Common myeloid progenitor, CD34-positive (primary cell): ENCODE measurements around the gene GGT6.
"Not testable (repeated sequence)": the region's sequence is repeated elsewhere in the genome, so short reads cannot be mapped to it uniquely, and the experiment has no call there.

ENCODE experiments used
- CTCF ChIA-PET: fragments of 350-600 bp; sonication (Branson Sonifier 250); formaldehyde crosslinking; loops from one replicate; lab custom pipeline; 2021; ENCODE audit warnings: antibody characterized with exemption; lab: Charles Lee
- POLR2A ChIA-PET: fragments of 350-600 bp; sonication (Branson Sonifier 250); formaldehyde crosslinking; loops from one replicate; lab custom pipeline; 2021; ENCODE audit warnings: antibody characterized with exemption; lab: Charles Lee
- DNase-seq, 3 donors: peaks; one replicate each; pipeline versions ENCODE4 v3.0.0 to v3.0.0-alpha.2; 2013
- H3K27ac ChIP-seq, 2 experiments: 1 replicate in 1 of 2; 2 replicates in 1 of 2; pipeline ENCODE4 v1.7.0; 2013; ENCODE audit warnings: inconsistent platforms in 2 of 2, low read length in 2 of 2, mild to moderate bottlenecking in 2 of 2, low read depth in 1 of 2, moderate library complexity in 1 of 2; ENCODE audit not compliant: severe bottlenecking in 2 of 2, insufficient read depth in 1 of 2, poor library complexity in 1 of 2
- H3K27me3 ChIP-seq, 5 experiments: replicated peaks in 2 of 5; 1 replicate in 3 of 5; 2 replicates in 2 of 5; pipeline versions ENCODE4 v1.6.1 to v1.7.0; 2013; ENCODE audit warnings: low read length in 4 of 5, mild to moderate bottlenecking in 2 of 5, moderate library complexity in 2 of 5, inconsistent platforms in 1 of 5; ENCODE audit not compliant: insufficient read depth in 5 of 5, control insufficient read depth in 4 of 5
- H3K36me3 ChIP-seq, 4 experiments: 1 replicate in 2 of 4; 2 replicates in 2 of 4; pipeline versions ENCODE4 v1.6.1 to v1.7.0; 2013; ENCODE audit warnings: low read length in 3 of 4, control low read depth in 1 of 4, mild to moderate bottlenecking in 1 of 4; ENCODE audit not compliant: control insufficient read depth in 4 of 4, insufficient read depth in 4 of 4
- H3K4me1 ChIP-seq, 4 experiments: 1 replicate in 3 of 4; 2 replicates in 1 of 4; pipeline versions ENCODE4 v1.6.1 to v1.7.1; 2013; ENCODE audit warnings: low read length in 3 of 4, mild to moderate bottlenecking in 3 of 4, control low read depth in 1 of 4, inconsistent platforms in 1 of 4, moderate library complexity in 1 of 4; ENCODE audit not compliant: control insufficient read depth in 4 of 4, insufficient read depth in 4 of 4; ENCODE audit errors: control extremely low read depth in 1 of 4
- H3K4me3 ChIP-seq, 7 experiments: 1 replicate in 4 of 7; 2 replicates in 3 of 7; pipeline versions ENCODE4 v1.5.1 to v1.7.0; 2013; ENCODE audit warnings: mild to moderate bottlenecking in 7 of 7, low read length in 6 of 7, moderate library complexity in 6 of 7, inconsistent platforms in 2 of 7, low read depth in 2 of 7, control low read depth in 1 of 7; ENCODE audit not compliant: insufficient read depth in 4 of 7, control insufficient read depth in 1 of 7; ENCODE audit errors: extremely low read depth in 1 of 7
- H3K9me3 ChIP-seq, 5 experiments: 1 replicate in 4 of 5; 2 replicates in 1 of 5; pipeline versions ENCODE4 v1.6.1 to v1.7.1; 2013; ENCODE audit warnings: low read length in 4 of 5, mild to moderate bottlenecking in 2 of 5, inconsistent platforms in 1 of 5, low read depth in 1 of 5, moderate library complexity in 1 of 5; ENCODE audit not compliant: control insufficient read depth in 4 of 5, insufficient read depth in 2 of 5; ENCODE audit errors: control extremely low read depth in 1 of 5
- WGBS: methylation state at CpG from one replicate; pipeline ENCODE4 v1.1.5; 2013; ENCODE audit not compliant: insufficient coverage; 5-methylcytosine and 5-hydroxymethylcytosine counted together

Gene GGT6

DNA sequence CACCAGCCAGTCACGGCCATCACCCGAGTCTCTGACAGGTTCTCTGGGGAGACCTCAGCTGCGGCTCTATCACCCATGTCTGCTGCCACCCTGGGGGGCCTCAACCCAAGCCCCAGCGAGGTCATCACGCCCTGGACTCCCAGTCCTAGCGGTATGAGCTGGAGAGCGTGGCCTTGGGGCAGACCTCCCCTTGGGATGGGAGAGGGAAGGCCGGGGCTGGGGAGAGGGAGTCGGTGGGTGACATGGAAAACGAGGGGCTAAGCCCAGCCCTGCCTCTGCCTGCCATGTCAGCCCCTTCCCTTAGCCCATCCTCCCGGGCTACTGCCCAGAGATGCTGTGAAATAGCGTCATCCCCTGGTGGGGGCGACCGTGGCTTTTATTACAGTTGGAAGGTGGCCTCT, 32.6 kb upstream of the GGT6 start:
- H3K4me3 ChIP-seq: no peak overlapping the region
- H3K27ac ChIP-seq: no peak overlapping the region
- H3K27me3 ChIP-seq: peaks cover 0 to 9% (median 0%) of the 10 kb centered on the region in 5 experiments
- H3K9me3 ChIP-seq: no peaks in the 10 kb centered on the region
- ChIA-PET POLR2A (no interaction called here), CTCF (interaction anchor here (1.0 to 1.6 kb wide), 4 partner anchors 15 to 32 kb away, joined by 3 to 4 read pairs (median 3); no protein-coding TSS in a partner anchor)
- H3K4me1 ChIP-seq: peaks cover 0 to 7% (median 2%) of the 10 kb centered on the region in 4 experiments
- H3K36me3 ChIP-seq: no peaks in the 10 kb centered on the region
- 93% methylated on average over 11 of the region's 14 CpGs for WGBS
- DNase-seq: no peak

DNA sequence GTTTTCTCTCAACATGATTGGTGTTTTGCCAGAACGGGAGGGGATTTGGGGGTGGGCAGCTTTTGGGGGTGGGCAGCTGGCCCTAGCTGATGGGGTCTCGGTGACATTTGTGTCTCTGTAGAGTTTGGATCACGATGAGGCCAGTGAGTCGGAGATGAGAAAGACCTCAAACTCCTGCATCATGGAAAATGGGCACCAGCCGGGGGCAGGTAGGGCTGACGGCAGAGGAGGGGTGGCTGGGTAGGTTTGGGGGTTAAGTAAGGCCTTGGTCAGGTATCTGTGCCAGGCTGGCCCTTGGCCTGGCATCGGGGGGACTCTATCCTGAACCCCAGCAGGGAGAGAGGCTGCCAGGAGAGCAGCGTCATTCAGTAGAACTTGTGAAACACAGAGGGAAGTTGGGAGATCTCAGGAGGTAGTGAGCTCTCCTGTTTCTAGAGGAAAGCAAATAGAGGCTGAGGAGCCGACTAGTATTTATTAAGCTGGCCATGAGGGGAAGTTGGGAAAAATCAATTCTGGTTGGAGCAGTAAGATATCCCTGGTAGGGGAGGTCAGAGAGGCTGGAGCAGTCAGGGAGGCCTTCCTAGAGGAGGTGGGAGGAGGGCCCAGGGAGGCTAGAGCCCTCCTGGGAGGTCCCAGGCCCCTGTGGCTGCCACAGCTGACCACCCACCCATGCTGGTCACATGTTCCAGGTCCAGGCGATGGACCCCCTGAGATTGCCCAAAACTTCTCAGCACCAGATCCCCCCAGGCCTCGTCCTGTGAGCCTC, 32.0 kb upstream of the GGT6 start:
- Histone ChIP-seq H3K27me3 (peaks cover 0 to 9% (median 2%) of the 10 kb centered on the region in 5 experiments), H3K36me3 (no peaks in the 10 kb centered on the region), H3K9me3 (no peaks in the 10 kb centered on the region), H3K4me3 (no peak overlapping the region), H3K4me1 (peaks cover 0 to 7% (median 2%) of the 10 kb centered on the region in 4 experiments), H3K27ac (no peak overlapping the region)
- DNase-seq: no peak
- POLR2A ChIA-PET: no interaction called here
- CTCF ChIA-PET: interaction anchor here (0.7 to 1.2 kb wide), 5 partner anchors 9 to 33 kb away, joined by 3 to 4 read pairs (median 3); no protein-coding TSS in a partner anchor
- 98% methylated on average over 11 of the region's 11 CpGs for WGBS

DNA sequence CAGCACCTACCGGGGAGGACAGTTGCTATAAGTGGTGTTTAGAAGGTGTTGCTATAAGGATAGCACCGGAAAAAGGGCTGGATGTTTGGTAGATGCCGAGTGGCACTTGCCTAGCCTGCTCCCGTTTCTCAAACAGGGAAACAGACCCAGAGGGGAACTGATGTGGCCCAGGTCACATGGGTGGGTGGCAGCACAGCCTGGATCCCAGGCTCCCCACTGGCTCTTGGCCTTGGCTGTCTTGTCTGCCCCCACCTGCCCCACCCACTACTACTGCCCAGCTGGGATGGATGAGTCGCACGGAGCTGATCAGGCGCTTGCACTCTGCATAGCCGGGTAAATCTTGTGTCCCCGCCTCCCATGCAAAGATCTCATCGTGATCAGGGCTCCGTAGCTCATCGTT, 31.2 kb upstream of the GGT6 start:
- Histone ChIP-seq H3K4me1 (peaks cover 0 to 7% (median 2%) of the 10 kb centered on the region in 4 experiments), H3K9me3 (no peaks in the 10 kb centered on the region), H3K27ac (no peak overlapping the region), H3K36me3 (no peaks in the 10 kb centered on the region), H3K4me3 (no peak overlapping the region), H3K27me3 (peaks cover 0 to 14% (median 3%) of the 10 kb centered on the region in 5 experiments)
- POLR2A ChIA-PET: no interaction called here
- no peak for DNase-seq
- CTCF ChIA-PET: interaction anchor here (0.7 to 1.3 kb wide), 3 partner anchors 8 to 24 kb away, joined by 3 read pairs; no protein-coding TSS in a partner anchor
- WGBS: 95% methylated on average over 10 of the region's 12 CpGs

DNA sequence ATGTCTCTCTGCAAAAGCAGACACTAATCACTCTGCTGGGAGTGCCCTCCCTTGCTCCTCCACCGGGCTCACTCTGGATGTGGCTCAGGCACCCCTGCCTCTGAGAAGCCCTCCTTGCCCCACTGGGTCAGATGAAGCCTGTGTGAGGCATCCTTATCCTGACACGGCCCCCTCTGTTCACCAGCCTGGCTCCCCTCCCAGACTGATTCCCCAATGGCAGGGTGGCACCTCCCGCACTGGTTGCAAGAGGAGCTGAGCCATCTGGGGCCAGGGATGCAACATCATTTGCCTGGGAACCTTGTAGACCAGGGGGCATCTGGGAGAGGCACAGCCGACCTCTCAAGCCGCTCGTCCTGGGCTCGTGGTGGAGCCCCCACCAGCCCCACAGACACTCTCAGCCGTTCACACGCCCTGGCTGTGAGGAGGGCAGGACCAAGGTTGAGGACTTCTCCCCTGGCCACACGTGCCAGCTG, 30.6 kb upstream of the GGT6 start:
- H3K4me1 ChIP-seq: peaks cover 0 to 7% (median 2%) of the 10 kb centered on the region in 4 experiments
- ChIA-PET CTCF (interaction anchor here (1.3 kb wide), 1 partner anchor 15 kb away, joined by 3 read pairs; no protein-coding TSS in a partner anchor), POLR2A (no interaction called here)
- H3K9me3 ChIP-seq: no peaks in the 10 kb centered on the region
- WGBS: 93% methylated on average over 8 of the region's 10 CpGs
- DNase-seq: no peak
- no peak overlapping the region for H3K27ac ChIP-seq
- H3K27me3 ChIP-seq: peaks cover 0 to 18% (median 5%) of the 10 kb centered on the region in 5 experiments
- H3K36me3 ChIP-seq: no peaks in the 10 kb centered on the region
- H3K4me3 ChIP-seq: no peak overlapping the region

DNA sequence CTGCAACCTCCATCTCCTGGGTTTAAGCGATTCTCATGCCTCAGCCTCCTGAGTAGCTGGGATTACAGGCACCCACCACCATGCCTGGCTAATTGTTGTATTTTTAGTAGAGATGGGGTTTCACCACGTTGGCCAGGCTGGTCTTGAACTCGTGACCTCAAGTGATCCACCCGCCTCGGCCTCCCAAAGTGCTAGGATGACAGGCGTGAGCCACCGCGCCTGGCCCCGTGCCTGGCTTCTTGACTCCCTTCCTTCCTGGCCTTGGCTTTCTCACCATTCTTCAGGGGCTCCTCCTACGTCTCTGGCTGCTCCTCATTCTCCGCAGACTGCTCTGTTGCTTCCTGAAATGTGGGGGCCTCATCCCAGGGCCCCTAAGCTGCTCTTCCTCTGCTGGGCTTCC, 29.7 kb upstream of the GGT6 start:
- 94% methylated on average over 10 of the region's 11 CpGs for WGBS
- DNase-seq, CTCF ChIA-PET, H3K36me3 ChIP-seq, H3K4me1 ChIP-seq, POLR2A ChIA-PET, H3K27ac ChIP-seq, H3K4me3 ChIP-seq, H3K9me3 ChIP-seq: not testable (repeated sequence)
- H3K27me3 ChIP-seq: peaks cover 0 to 28% (median 13%) of the 10 kb centered on the region in 5 experiments

DNA sequence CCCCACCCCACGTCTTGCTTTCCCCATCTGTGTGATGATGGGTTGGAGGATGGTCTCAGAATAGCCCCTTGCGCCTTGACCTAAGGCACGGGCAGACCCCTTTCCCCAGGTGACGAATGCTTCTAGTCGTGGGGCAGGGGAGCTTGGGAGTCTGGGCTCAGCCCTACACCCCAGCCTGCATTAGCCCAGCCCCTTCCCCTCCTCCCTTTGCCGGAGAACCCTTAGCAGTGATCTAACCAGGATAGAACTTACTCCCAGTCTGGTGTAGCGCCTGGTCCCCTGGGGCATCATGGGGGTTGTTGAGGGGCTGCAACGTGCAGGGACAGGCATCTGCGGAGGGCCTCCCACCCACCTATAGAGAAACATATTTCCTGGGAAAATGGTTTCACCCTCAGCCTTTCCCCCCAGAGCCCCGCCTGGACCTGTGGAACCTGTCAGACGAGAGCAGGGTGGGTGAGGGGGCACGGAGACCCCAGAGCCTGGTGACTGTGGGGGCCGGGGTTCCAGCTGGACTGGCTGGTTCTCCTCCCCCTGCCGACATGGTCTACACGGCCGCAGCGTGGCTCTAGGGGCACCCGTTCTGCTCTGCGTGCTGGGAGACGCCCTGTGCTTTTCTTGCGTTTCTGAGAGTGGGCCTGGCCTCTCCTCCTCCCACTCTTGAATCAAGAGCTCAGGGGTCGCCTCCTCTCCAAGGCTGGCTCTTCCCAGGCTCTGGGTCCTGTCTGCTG, 28.7 kb upstream of the GGT6 start:
- no peak overlapping the region for H3K27ac ChIP-seq
- no peaks in the 10 kb centered on the region for H3K9me3 ChIP-seq
- peaks cover 0 to 10% (median 8%) of the 10 kb centered on the region in 4 experiments for H3K4me1 ChIP-seq
- 93% methylated on average over 17 of the region's 22 CpGs for WGBS
- no peak for DNase-seq
- CTCF ChIA-PET: no interaction called here
- no peak overlapping the region for H3K4me3 ChIP-seq
- POLR2A ChIA-PET: no interaction called here
- H3K36me3 ChIP-seq: no peaks in the 10 kb centered on the region
- peaks cover 0 to 37% (median 13%) of the 10 kb centered on the region in 5 experiments for H3K27me3 ChIP-seq
